Kidney (tissue), 14 donors: ENCODE results near the gene EHD1. TPM values are rescaled to one million over a fixed set of nuclear protein-coding genes. Genes with fewer than 3 reads are reported as not detected.
A peak's percentile ranks its signal among the peaks of the same experiment; 100 is the strongest.

Source experiments
- DNase-seq, 5 donors: peaks; one replicate each; pipeline ENCODE4 v3.0.0-alpha.2; 2013 to 2020
- FAIRE-seq: peaks from 2 replicates; lab custom pipeline; 2012; peaks lifted over from hg19 to GRCh38; lab: Jason Lieb, UNC
- H3K27ac ChIP-seq, 2 donors: one replicate each; pipeline ENCODE4 v1.7.0; 2013; ENCODE audit warnings: low read depth in 2 of 2, low read length in 2 of 2, inconsistent platforms in 1 of 2
- H3K27me3 ChIP-seq: one replicate; pipeline ENCODE4 v1.7.1; 2013; ENCODE audit warnings: low read length, inconsistent platforms; ENCODE audit not compliant: control insufficient read depth, insufficient read depth
- H3K36me3 ChIP-seq, 3 donors: one replicate each; pipeline versions ENCODE4 v1.7.0 to v1.7.1; 2013; ENCODE audit warnings: low read length in 3 of 3, control low read depth in 1 of 3, inconsistent platforms in 1 of 3; ENCODE audit not compliant: insufficient read depth in 3 of 3, control insufficient read depth in 2 of 3
- H3K4me1 ChIP-seq, 3 donors: one replicate each; pipeline versions ENCODE4 v1.7.0 to v1.7.1; 2013; ENCODE audit warnings: low read length in 3 of 3, inconsistent platforms in 1 of 3, low read depth in 1 of 3; ENCODE audit not compliant: control insufficient read depth in 2 of 3, insufficient read depth in 2 of 3
- H3K4me3 ChIP-seq, 3 donors: one replicate each; pipeline versions ENCODE4 v1.7.0 to v1.8.1; 2013; ENCODE audit warnings: low read length in 3 of 3, control low read depth in 1 of 3, inconsistent platforms in 1 of 3
- H3K9ac ChIP-seq, 3 donors: one replicate each; pipeline versions ENCODE4 v1.7.0 to v1.7.1; 2013; ENCODE audit warnings: low read length in 3 of 3, control low read depth in 1 of 3, inconsistent platforms in 1 of 3
- H3K9me3 ChIP-seq, 3 donors: one replicate each; pipeline versions ENCODE4 v1.7.0 to v1.7.1; 2013; ENCODE audit warnings: low read length in 3 of 3, control low read depth in 1 of 3, inconsistent platforms in 1 of 3; ENCODE audit not compliant: control insufficient read depth in 2 of 3, insufficient read depth in 1 of 3
- CTCF ChIP-seq: IDR thresholded peaks from 3 replicates; pipeline ENCODE4 v1.5.1; 2012; ENCODE audit warnings: mild to moderate bottlenecking, moderate library complexity, borderline replicate concordance; ENCODE audit not compliant: insufficient read depth; ENCODE audit errors: extremely low read depth
- intact Hi-C: fragments of 100-400 bp; cut with DNase I; formaldehyde crosslinking; loops from one replicate; pipeline ENCODE4 v1.11.1; 2022
- polyA plus RNA-seq: library from polyadenylated mRNA; stranded (reverse); fragments of 350-450 nt; fragmentation: Illumina TruSeq; extraction: RNeasy Lipid Tissue Mini Kit (QIAGEN cat#74804); gene quantifications from one replicate; pipeline ENCODE4 v1.2.3, GENCODE V29; 2014; ENCODE audit warnings: low read depth, low replicate concordance; ENCODE audit not compliant: insufficient read depth
- total RNA-seq: library from RNA; stranded (reverse); fragmentation: NEBNext Ultra II Directional; extraction: Animal tissue kit (Norgen Biotek cat#: 25700); gene quantifications from one replicate; pipeline ENCODE4 v1.2.1, GENCODE V29; 2021
- donor health status: control.
- donor health status: control.
- donor health status: control.
- donor health status: control.
- donor health status: control.
- donor health status: DM: yes; HTN: yes; CAD: no.
- donor health status: Normal renal cell carcinoma (clear cell type).

EHD1 gene
- total and polyA plus RNA-seq, 2 donors from 2014 or later, result 48.9 to 76.1 TPM

- Histone ChIP-seq H3K4me3 (no peak overlapping the region), H3K27ac (no peak overlapping the region), H3K27me3 (no peaks in the 10 kb centered on the region), H3K9me3 (no peaks in the 10 kb centered on the region), H3K9ac (no peak overlapping the region), H3K36me3 (peaks cover 0 to 8% (median 3%) of the 10 kb centered on the region in 3 donors), H3K4me1 (peaks cover 0 to 33% (median 5%) of the 10 kb centered on the region in 3 donors)
- FAIRE-seq (no peak), DNase-seq (peak in 1 of 5 donors; percentile 66)
- TF ChIP-seq CTCF, result no peak
- intact Hi-C loops, result loop anchor here (5.0 kb wide), 1 partner anchor 39 kb away; no protein-coding TSS in a partner anchor
Observed at GRCh38 chr11:64852804-64853509, 25.5 kb downstream of the EHD1 start.

GRCh38 chr11:64851831-64852351 is 26.5 kb downstream of the EHD1 start:
- FAIRE-seq (no peak), DNase-seq (peak in 1 of 5 donors; percentile 73)
- Histone ChIP-seq H3K36me3 (peaks cover 0 to 5% (median 0%) of the 10 kb centered on the region in 3 donors), H3K4me3 (no peak overlapping the region), H3K9me3 (no peaks in the 10 kb centered on the region), H3K4me1 (peaks cover 0 to 30% (median 5%) of the 10 kb centered on the region in 3 donors), H3K27ac (no peak overlapping the region), H3K9ac (no peak overlapping the region), H3K27me3 (no peaks in the 10 kb centered on the region)
- no peak for TF ChIP-seq CTCF
- intact Hi-C loops, result loop anchor here (5.0 kb wide), 1 partner anchor 40 kb away; no protein-coding TSS in a partner anchor

- intact Hi-C loops, result loop anchor here (5.0 kb wide), 1 partner anchor 41 kb away; no protein-coding TSS in a partner anchor
- H3K27me3 ChIP-seq, result no peaks in the 10 kb centered on the region
- H3K4me1 ChIP-seq, result peaks cover 0 to 27% (median 5%) of the 10 kb centered on the region in 3 donors
- no peak overlapping the region for H3K4me3 ChIP-seq
- no peak overlapping the region for H3K9ac ChIP-seq
- DNase-seq (peak in 1 of 5 donors; percentile 80), FAIRE-seq (no peak)
- H3K27ac ChIP-seq, result no peak overlapping the region
- peaks cover 0 to 2% (median 0%) of the 10 kb centered on the region in 3 donors for H3K36me3 ChIP-seq
- no peaks in the 10 kb centered on the region for H3K9me3 ChIP-seq
- TF ChIP-seq CTCF, result no peak
Observed at GRCh38 chr11:64850979-64851567, 27.3 kb downstream of the EHD1 start.
